AG10803 (cell line): Measurements from ENCODE around the gene PGGT1B.
A peak's percentile ranks its signal among the peaks of the same experiment; 100 is the strongest.

Experiments used
- DNase-seq: peaks from one replicate; pipeline ENCODE4 v3.0.0; 2010; ENCODE audit warnings: low read depth
- H3K4me3 ChIP-seq: 2 replicates; pipeline ENCODE4 v1.5.1; 2011; ENCODE audit warnings: mild to moderate bottlenecking, low read length, control low read depth
- CTCF ChIP-seq: conservative IDR thresholded peaks from 2 replicates; pipeline ENCODE4 v1.5.1; 2011; ENCODE audit warnings: mild to moderate bottlenecking, low read length, control low read depth, inconsistent platforms

The PGGT1B gene

GRCh38 chr5:115196161-115196560 is 66.5 kb downstream of the PGGT1B start:
- no peak overlapping the region for H3K4me3 ChIP-seq
- no peak for DNase-seq
- no peak for TF ChIP-seq CTCF

GRCh38 chr5:115194676-115195075 is 68.0 kb downstream of the PGGT1B start:
- DNase-seq = peak; percentile 74

DNA sequence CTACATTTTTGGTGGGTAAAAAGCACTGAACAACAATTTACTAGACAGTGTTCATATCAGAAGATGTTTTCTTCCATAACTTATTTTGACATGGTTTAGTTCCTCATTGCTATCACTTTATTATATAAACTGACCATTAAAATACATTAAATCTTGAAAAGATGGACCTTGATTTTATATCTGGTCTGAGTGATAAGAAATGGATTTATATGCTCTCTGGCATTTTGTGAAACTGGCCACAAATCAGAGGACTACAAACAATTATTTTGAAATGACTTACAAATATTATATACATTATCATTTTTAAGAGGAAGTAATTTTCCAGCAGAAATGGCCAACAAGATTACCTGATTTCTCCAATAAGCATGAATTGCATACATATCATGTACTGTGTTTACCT is 69.4 kb downstream of the PGGT1B start:
- H3K4me3 ChIP-seq = no peak overlapping the region
- TF ChIP-seq CTCF = no peak
- DNase-seq = no peak

More at GRCh38 chr5:115194676-115195075, 68.0 kb downstream of the PGGT1B start:
- no peak for TF ChIP-seq CTCF
- no peak overlapping the region for H3K4me3 ChIP-seq

- no peak overlapping the region for H3K4me3 ChIP-seq
- TF ChIP-seq CTCF = no peak
- DNase-seq = no peak
These were observed 70.6 kb downstream of the PGGT1B start for GRCh38 chr5:115192098-115192497.

DNA sequence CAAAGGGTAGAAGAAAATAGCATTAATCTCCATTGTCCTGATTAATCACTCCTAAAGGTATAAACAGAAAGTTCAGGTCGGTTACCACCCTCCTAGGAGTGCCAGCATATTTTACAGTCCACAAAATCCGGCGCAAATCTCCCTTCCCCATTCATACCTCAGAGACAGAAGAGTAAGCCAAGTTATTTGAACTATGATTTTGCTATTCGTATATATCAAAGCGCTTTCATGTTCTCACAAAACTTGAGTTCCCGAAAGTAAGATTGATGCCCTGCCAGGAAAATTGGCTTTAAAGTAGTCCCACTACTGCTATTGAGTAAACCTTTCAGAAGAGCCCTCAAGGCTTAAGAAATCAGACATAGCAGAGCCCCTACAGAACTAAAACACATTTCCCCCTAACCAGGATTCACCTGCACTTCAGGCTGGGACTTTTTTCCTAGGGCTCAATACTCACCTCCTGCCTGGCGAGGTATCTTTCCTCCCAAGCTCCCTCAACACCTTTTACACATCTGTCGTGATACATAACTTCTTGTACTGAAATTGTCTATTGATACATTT is 71.1 kb downstream of the PGGT1B start:
- DNase-seq = no peak
- TF ChIP-seq CTCF = no peak
- H3K4me3 ChIP-seq = no peak overlapping the region

- no peak for TF ChIP-seq CTCF
- H3K4me3 ChIP-seq = no peak overlapping the region
- no peak for DNase-seq
These were observed 72.3 kb downstream of the PGGT1B start for GRCh38 chr5:115190388-115190787.

- no peak for TF ChIP-seq CTCF
- DNase-seq = no peak
- no peak overlapping the region for H3K4me3 ChIP-seq
These were observed 72.8 kb downstream of the PGGT1B start for GRCh38 chr5:115189866-115190265.
